ENCODE data around the gene SMIM13.
"Not testable (repeated sequence)": the region's sequence is repeated elsewhere in the genome, so short reads cannot be mapped to it uniquely, and the experiment has no call there.

SMIM13 gene

DNA sequence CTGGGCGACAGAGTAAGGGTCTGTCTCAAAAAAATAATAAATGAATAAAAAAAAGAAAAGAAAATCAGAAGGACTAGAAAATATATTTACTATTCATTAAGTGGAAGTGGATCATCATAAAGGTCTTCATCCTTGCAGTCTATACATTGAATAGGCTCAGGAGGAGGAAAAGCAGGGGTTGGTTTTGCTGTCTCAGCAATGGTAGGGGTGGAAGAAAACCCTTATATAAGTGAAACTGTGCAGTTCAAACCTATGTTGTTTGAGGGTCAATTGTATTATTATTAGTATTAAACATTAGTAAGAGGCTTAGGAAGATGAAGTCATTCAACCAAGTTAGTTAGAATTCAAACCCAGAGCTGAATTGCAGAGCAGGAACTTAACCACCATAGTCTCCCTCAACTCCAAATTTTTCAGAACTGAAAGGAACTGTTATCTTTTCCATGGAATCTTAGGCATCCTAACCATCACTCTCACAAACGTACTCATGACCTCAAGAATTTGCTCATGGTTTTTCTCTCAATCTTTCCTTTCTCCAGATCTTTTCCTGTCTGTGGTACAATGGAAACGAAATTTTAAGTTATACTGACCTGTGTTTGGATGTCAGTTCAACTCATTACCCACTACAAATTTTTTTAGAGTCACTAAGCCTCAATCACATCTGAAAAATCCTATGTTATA is 7.7 kb upstream of the SMIM13 start:
- FAIRE-seq: no peak

DNA sequence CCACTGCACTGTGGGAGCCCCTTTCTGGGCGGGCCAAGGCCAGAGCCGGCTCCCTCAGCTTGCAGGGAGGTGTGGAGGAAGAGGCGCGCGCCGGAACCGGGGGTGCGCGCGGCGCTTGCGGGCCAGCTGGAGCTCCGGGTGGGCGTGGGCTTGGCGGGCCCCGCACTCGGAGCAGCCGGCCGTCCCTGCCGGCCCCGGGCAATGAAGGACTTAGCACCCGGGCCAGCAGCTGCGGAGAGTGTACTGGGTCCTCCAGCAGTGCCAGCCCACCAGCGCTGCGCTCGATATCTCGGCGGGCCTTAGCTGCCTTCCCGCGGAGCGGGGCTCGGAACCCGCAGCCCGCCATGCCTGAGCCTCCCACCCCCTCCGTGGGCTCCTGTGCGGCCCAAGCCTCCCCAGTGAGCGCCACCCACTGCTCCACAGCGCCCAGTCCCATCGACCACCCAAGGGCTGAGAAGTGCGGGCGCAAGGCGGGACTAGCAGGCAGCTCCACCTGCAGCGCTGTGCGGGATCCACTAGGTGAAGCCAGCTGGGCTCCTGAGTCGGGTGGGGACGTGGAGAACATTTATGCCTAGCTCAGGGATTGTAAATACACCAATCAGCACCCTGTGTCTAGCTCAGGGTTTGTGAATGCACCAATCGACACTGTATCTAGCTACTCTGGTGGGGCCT is 6.4 kb upstream of the SMIM13 start:
- FAIRE-seq: not testable (repeated sequence)

DNA sequence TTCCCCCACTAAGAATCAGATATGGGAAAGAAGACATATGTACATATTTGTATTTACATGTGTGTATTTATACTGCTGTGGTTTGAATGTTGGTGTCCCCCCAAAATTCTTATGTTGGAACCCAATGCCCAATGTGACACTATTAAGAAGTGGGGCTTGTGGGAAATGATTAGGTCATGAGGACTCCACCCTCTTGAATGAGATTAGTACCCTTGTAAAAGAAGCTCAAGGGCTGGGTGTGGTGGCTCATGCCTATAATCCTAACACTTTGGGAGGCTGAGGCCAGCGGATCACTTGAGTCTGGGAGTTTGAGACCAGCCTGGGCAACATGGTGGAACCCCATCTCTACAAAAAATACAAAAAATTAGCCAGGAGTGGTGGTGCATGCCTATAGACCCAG is 3.9 kb upstream of the SMIM13 start:
- FAIRE-seq: no peak

DNA sequence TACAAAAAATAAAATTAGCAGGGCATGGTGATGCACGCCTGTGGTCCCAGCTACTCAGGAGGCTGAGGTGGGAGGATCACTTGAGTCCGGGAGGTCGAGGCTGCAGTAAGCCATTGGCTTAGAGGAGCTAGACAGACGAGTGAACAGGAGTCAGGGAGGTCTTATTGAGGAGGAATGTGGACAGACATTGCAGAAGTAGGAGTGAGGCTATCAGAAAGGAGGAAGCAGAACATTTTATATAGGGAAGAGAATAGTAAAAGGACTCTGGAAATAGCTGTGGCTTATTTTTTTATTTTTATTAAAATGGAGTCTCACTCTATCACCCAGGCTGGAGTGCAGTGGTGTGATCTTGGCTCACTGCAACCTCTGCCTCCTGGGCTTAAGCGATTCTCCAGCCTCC is 2.5 kb upstream of the SMIM13 start:
- FAIRE-seq: not testable (repeated sequence)

DNA sequence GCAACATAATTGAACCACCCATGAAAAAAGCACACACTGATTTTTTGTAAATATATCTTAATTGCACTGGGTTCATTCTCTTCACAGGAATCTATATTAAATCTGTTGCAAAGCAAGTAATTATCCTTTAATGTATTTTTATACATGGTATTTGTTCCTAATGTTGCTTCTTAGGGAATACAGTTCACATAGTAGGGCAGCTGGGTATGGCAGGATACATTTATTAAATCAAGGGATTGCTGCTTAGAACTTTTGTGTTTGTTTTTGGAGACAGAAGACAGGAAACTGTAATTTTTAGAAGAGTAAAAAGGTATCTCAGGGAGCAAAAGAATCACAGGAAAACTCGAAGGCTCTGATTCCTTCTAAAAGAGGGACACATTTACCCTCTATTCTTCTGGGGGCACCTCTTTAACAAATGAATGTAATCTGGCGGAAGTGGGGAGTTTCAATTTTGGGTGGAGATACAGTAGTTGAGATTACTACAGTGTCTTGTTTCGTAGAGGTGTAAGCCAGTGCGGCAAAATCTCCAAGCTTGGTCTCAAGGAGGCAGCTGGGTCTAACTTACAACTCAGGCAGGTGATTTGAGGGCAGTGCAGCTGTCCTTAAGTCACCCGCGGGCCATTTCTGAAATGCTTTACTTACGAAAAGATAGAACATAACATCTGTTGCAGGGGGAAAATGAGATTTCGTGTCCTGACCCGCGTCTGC is 812 bp upstream of the SMIM13 start:
- no peak for FAIRE-seq

DNA sequence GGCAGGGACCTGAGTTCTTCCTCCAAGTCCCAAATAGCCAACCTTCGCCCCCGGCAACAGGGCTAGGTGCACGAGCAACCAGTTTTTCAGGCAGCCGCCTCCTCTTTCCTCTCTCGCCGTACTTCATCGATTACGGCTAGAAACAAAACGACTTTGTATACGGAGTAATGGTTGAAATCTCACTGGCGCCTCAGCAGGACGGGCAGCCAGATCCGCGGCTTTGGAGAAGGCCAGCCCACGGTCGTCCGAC is 333 bp upstream of the SMIM13 start:
- no peak for FAIRE-seq

DNA sequence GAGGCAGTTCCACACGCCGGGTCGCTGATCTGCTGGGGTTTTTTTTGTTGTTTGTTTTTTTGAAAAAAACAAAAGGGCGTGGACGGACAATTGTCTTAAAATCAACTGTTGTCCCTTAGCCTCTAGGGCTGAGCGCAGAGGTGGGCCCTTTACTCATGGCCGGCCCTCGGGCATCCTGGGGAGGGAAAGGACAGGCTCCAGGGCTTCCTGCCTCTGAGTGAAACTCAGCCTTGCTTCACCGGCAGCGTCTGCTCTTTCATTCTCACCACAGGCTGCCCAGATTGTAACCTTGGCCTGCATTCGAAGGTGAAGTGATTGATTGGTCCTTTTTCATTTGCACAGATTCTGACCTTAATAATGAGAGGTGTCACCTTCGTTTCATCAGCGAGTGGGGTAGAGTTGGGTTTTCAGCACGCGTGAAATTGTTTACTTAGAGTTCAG is 797 bp downstream of the SMIM13 start:
- no peak for FAIRE-seq

DNA sequence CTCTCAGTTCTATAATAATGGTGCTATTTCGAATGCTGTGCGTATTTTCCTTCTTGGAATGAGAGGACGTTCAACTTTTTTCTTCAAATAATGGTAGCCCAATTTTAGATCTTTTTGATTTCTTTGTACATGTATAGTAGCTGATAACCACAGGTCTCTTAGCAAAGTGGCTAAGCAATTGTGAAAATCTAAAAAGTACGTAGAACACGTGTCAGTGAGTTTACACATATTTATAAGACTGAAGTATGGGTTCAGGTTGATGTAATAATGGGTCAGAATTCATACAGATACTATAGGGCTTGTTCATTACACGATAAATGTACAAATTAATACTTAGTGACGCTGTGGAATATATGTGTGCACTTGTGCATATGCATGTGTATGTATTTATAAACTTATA is 1.3 kb downstream of the SMIM13 start:
- no peak for FAIRE-seq

DNA sequence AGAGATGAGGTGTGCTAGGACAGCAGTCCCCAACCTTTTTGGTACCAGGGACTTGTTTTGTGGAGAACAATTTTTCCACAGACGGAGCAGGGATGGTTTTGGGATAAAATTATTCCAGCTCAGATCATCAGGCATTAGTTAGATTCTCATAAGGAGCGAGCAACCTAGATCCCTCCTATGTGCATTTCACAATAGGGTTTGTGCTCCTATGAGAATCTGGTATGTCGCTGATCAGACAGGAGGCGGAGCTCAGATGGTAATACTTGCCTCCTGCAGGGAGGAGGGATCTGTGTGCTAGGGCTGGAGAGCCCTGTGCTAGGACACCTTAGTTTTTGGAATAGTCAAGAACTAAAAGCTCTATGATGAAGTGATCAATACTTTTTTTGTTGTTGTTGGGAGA is 2.5 kb downstream of the SMIM13 start:
- no peak for FAIRE-seq

DNA sequence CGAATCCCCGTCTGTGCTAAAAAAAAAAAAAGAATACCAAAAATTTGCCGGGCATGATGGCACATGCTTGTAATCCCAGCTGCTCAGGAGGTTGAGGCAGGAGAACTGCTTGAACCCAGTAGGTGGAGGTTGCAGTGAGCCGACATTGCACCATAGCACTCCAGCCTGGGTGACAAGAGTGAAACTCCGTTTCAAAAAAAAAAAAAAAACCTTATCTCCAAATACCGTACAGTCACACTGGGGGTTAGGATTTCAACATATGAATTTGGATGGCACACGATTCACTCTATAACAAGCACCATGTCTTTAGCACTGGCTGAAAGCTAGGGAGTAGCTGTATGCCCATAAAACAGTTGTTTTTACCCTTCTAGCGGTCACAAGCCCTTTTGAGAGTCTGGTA is 3.8 kb downstream of the SMIM13 start:
- FAIRE-seq: no peak

DNA sequence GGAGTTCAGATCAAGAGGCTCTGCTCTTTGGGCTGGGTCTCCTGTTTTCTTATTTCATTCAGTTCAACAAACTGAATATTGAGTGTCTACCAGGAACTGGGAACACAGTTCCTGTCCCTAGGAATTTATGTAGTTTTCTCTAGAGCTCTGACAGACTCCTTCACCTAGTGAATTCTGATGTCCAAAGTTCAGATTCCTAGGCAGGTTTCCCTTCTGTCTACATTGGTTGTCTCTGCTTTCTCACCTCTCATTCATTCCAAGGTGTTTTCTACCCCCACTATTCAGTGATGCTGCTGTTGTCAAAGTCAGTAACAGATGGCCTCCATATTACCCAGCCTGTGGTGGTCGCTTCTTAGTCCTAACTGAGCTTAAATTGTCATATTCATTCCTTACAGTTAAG is 4.4 kb downstream of the SMIM13 start:
- no peak for FAIRE-seq

DNA sequence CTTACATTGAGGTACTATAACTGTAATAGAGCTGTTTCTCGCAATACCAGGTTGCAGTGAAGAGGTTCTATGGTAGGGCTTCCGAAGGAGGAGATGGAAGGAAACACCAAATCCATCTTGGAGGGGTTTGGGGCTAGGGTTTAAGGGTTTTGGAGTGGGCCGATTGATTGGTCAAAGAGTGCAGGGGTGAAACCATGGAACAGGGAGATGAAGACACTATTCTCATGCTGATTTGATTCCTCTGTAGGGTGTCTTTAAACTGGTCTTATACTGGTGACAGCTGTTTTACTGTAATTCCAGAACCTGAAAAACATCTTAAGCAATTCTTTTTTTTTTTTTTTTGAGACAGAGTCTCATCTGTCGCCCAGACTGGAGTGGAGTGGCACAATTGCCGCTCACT is 7.8 kb downstream of the SMIM13 start:
- no peak for FAIRE-seq

DNA sequence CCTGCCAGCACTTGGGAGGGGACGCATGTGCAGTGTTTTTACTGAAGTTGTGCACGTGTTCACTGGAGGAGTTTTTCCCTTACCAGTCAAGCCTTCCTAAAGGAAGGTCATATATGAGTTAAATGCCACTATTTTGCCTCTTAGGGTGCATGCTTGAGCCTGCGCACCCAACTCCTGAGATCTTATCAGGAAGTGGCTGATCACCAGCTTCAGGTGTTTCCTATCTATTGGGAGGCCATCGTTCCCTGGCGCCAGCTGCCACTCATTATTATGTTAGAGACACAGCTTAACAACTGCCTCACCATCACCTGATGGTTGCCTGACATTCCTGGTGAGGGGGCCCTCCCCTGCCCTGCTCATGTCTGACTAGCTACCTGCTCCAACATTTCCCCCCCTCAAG is 9.4 kb downstream of the SMIM13 start:
- no peak for FAIRE-seq

DNA sequence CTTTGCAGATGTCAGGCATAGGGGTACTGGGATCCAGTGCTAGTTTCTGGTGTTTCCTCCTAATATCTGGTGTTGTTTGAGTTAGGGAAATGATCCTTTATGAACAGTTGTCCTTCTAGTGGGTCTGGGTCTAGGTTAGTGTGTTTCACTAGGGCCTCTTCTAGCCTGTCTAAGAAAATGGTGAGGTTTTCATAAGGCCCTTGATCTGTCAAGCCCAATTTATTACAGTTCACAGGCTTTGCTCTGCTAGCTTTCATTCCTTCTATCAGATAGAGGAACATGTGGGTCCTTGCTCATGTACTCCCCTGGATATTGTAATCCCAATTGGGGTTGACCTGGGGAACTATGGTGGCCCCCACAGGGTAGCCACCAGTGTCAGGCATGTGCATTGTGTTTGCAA is 15.1 kb downstream of the SMIM13 start:
- no peak for FAIRE-seq

DNA sequence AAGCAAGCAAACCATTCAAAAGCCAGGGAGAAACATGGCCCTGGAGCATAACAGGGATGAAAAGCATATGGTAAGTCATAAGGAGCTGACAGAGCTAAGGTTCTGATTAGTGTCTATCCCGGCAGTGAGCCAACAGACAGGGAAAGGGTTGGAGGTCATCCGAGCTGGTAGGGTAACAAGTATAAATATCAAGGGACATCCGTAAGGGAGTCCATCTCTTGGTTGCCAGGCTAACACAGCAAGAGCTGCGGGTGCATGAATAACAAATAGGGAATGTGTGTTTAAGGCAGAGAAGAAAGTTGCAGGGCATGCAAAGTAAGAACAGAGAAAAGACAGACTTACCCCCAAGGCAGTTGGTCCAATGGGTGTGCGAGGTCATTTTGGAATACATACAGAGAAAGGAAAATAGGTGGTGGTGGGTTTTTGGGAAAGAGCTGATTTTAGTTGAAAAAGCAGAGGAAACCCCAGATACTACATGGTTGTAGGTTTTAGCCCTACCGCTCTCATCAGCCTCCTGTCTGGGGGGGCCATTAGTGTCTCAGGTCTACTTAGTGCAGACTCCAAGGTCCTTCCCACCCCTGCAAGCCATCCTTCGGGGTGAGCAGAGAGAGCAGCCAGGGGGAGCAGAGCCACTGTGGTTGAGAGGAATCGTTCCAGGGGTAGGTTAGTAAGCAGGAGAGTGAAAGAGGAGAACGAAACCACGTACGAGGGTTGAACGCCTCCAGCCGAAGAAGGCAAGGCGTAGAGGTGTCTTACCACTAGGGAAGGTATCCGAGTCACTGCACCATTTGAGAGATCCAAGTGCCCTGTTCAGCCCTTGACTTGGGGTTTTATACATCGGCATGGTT is 17.5 kb downstream of the SMIM13 start, which contains the start of gene ERVFRD-1:
Gene ERVFRD-1 (minus strand): TSS at position 805 of the 848 bp plus-strand sequence. CDS start 6,415 bp downstream, outside the sequence.
- FAIRE-seq: no peak

DNA sequence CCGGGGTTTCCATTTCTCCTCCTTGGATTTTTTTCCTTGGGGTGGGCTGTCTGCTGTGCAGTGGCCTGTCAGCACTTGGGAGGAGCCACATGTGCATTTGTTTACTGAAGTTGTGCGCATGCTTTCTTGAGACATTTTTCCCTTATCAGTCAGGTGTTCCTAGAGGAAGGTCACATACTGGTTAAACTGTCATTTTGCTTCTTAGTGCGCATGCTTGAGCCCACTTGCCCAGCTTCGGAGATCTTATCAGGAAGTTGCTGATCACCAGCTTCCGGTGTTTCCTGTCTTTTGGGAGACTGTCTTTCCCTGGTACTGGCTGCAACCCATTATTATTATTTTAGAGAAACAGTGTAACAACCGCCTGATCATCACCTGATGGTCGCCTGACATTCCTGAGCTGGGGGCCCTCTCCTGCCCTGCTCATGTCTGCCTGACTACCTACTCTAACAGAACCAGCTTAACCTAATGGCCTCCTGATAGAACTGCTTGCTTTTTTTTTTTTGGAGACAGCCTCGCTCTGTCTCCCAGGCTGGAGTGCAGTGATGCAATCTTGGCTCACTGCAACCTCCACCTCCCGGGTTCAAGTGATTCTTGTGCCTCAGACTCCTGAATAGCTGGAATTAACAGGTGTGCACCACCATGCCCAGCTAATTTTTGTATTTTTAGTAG is 18.3 kb downstream of the SMIM13 start:
- no peak for FAIRE-seq

DNA sequence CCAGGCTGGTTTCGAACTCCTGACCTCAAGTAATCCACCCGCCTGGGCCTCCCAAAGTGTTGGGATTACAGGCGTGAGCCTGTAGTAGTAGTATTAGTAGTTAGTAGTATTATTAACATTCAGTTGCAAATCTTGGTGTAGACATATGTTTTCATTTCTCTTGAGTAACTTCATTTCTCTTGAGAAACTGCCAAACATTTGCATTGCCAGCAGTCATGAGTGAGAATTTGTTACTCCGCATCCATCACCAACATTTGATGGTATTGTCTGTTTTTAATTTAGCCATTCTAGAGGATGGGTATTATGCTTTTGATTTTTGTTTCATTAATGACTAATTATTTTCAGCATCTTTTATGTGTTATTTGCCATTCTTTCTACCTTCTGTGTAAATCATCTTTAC is 19.4 kb downstream of the SMIM13 start:
- FAIRE-seq: no peak

DNA sequence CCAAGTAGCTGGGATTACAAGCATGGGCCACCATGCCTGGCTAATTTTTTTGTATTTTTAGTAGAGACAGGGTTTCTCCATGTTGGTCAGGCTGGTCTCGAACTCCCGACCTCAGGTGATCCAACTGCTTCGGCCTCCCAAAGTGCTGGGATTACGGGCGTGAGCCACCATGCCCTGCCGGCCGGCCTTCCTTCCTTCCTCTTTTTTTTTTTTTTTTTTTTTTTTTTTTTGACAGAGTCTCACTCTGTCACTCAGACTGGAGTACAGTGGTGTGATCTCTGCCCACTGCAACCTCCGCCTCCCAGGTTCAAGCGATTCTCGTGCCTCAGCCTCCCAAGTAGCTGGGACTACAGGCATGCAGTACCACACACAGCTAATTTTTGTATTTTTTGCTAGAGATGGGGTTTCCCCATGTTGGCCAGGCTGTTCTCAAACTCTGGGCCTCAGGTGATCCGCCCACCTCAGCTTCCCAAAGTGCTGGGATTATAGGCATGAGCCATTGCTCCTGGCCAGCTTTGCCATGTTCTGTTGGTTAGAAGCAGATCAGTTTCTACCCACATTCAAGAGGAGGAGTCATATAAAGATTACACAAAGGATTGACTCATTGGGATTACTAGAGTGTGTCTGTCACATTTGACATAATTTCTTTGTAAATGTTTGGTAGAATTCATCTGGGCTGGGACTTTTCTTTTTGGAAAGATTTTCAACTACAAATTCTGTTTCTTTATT is 22.3 kb downstream of the SMIM13 start:
- FAIRE-seq: not testable (repeated sequence)

DNA sequence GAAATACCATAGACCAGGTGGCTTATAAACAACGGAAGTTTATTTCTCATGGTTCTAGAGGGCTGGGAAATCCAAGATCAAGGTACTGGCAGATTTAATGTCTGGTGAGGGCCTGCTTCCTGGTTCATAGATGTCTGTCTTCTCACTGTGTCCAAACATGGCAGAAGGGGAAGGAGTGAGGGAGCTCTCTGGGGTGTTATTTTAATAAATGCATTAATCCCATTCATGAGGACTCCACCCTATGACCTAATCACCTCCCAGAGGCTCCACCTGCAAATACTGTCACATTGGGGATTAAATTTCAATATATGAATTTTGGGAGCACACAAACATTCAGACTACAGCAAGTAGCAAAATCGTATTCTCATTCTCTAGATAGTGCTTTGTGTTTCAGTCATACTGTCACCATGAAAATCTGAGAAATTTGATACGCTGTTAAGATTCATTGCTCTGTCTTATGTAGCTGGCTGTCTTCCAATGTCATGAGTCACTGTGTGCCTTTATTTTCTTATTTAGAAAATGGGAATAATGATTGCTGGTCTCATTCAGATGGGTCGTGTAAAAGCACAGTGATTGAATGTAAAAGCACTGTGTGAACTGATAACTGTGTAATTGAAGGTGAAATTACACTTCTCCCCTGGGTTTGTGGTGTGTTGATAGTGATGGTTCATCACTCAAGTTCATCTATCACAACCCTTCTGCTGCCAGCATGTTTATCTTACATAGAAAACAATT is 26.8 kb downstream of the SMIM13 start:
- FAIRE-seq: no peak

DNA sequence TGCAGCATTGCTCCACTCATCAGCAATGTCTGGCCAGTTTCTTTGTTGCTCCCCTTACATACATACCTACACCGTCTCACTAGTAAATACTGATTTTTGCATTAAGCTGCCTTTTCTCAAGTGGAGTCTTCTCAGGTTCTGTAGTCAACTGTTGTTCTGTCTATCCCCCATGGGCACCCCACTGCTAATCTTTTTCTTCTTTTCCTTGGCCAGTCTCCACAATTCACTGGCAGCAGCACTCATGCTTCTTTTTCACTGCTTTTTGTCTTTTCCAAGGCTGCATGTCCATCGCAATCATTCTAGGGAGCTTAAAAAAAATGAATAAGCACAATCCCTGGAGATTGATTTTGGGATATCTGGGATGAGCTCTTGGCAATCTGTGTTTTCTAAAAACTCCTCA is 28.2 kb downstream of the SMIM13 start:
- no peak for FAIRE-seq

DNA sequence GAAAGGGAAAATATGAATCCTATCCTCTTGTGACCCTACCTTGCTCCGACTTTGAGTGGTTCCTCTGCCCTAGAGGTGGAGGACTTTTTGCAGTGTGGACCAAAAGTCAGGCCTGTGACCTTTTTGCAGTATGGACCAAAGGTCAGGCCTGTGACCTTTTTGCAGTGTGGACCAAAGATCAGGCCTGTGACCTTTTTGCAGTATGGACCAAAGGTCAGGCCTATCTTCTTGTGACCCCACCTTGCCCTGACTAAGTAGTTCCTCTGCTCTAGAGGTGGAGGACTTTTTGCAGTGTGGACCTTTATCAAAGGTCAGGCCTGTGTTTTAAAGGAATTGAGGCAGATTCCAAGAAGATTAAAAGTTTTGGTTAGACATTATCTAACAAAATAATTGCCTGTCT is 28.7 kb downstream of the SMIM13 start:
- FAIRE-seq: no peak

Measured in G401.6 (cell line).